HEK293 (cell line): Measurements from ENCODE around the gene RBAK.

Experiments used
- CTCF ChIP-seq: fragments of 450-650 bp; formaldehyde crosslinking; IDR thresholded peaks from 2 replicates; pipeline ENCODE4 v1.5.1; 2016; ENCODE audit warnings: missing biosample characterization, missing genetic modification characterization
- YY1 ChIP-seq: fragments of 450-650 bp; formaldehyde crosslinking; IDR thresholded peaks from 2 replicates; pipeline ENCODE4 v1.5.1; 2018; ENCODE audit warnings: missing biosample characterization, missing genetic modification characterization

- TF ChIP-seq YY1 (tag by site-specific recombination) = no peak
- TF ChIP-seq CTCF (tag by site-specific recombination) = no peak
Measured at GRCh38 chr7:5064391-5065106, 18.9 kb downstream of the RBAK start.
